Measurements from ENCODE around the gene FBXO45.

The FBXO45 gene

GRCh38 chr3:196528639-196529233 is 39.7 kb upstream of the FBXO45 start:
- Histone ChIP-seq H3K79me2 (ENCODE audit: insufficient read depth, low read length) (no peaks in the 10 kb centered on the region), H3K36me3 (ENCODE audit: insufficient read depth, low read length) (no peaks in the 10 kb centered on the region), H3K4me3 (ENCODE audit: low read length, poor library complexity, severe bottlenecking) (peak overlapping the region; percentile 72), H3K4me1 (ENCODE audit: insufficient read depth, low read length, poor library complexity, severe bottlenecking) (peaks cover 7% of the 10 kb centered on the region), H3K27me3 (ENCODE audit: insufficient read depth, low read length, poor library complexity, severe bottlenecking) (no peaks in the 10 kb centered on the region), H3K9me3 (ENCODE audit: insufficient read depth, low read depth, low read length) (0 out of 2 replicates have a peak, but pooled peaks cover 6% of the 10 kb centered on the region), H3K9ac (ENCODE audit: low read depth, low read length, poor library complexity, severe bottlenecking) (peak overlapping the region; percentile 67), H3F3A (ENCODE audit: low read depth) (no peaks in the 10 kb centered on the region), H3K9me2 (replicated peaks; ENCODE audit: low read depth, low read length) (no peaks in the 10 kb centered on the region), H3K4me2 (ENCODE audit: low read depth, low read length, poor library complexity, severe bottlenecking) (peak overlapping the region; percentile 72), H4K20me1 (ENCODE audit: insufficient read depth, low read length, poor library complexity, severe bottlenecking) (no peaks in the 10 kb centered on the region), H2AFZ (ENCODE audit: low read length) (peak overlapping the region; percentile 96)
- no peak for TF ChIP-seq EZH2phosphoT487 (IDR thresholded peaks at IDR 0.05; ENCODE audit: borderline replicate concordance)
- TF ChIP-seq CTCF (conservative IDR thresholded peaks at IDR 0.05; ENCODE audit: low read length) = peak; percentile 74

GRCh38 chr3:196531418-196531817 is 37.0 kb upstream of the FBXO45 start:
- no peaks in the 10 kb centered on the region for H3F3A ChIP-seq (ENCODE audit: low read depth)
- no peaks in the 10 kb centered on the region for H3K27me3 ChIP-seq (ENCODE audit: insufficient read depth, low read length, poor library complexity, severe bottlenecking)
- H4K20me1 ChIP-seq (ENCODE audit: insufficient read depth, low read length, poor library complexity, severe bottlenecking) = no peaks in the 10 kb centered on the region
- H2AFZ ChIP-seq (ENCODE audit: low read length) = no peak overlapping the region
- peaks cover 7% of the 10 kb centered on the region for H3K4me1 ChIP-seq (ENCODE audit: insufficient read depth, low read length, poor library complexity, severe bottlenecking)
- 0 out of 2 replicates have a peak, but pooled peaks cover 6% of the 10 kb centered on the region for H3K9me3 ChIP-seq (ENCODE audit: insufficient read depth, low read depth, low read length)
- no peaks in the 10 kb centered on the region for H3K79me2 ChIP-seq (ENCODE audit: insufficient read depth, low read length)
- no peaks in the 10 kb centered on the region for H3K36me3 ChIP-seq (ENCODE audit: insufficient read depth, low read length)
- TF ChIP-seq CTCF (conservative IDR thresholded peaks at IDR 0.05; ENCODE audit: low read length) = no peak
- TF ChIP-seq EZH2phosphoT487 (IDR thresholded peaks at IDR 0.05; ENCODE audit: borderline replicate concordance) = no peak
- H3K9ac ChIP-seq (ENCODE audit: low read depth, low read length, poor library complexity, severe bottlenecking) = no peak overlapping the region
- no peak overlapping the region for H3K4me2 ChIP-seq (ENCODE audit: low read depth, low read length, poor library complexity, severe bottlenecking)
- H3K9me2 ChIP-seq (replicated peaks; ENCODE audit: low read depth, low read length) = no peaks in the 10 kb centered on the region
- no peak overlapping the region for H3K4me3 ChIP-seq (ENCODE audit: low read length, poor library complexity, severe bottlenecking)

GRCh38 chr3:196533260-196533681 is 35.2 kb upstream of the FBXO45 start:
- H4K20me1 ChIP-seq (ENCODE audit: insufficient read depth, low read length, poor library complexity, severe bottlenecking) = no peaks in the 10 kb centered on the region
- no peak overlapping the region for H3K4me2 ChIP-seq (ENCODE audit: low read depth, low read length, poor library complexity, severe bottlenecking)
- H2AFZ ChIP-seq (ENCODE audit: low read length) = no peak overlapping the region
- no peak for TF ChIP-seq EZH2phosphoT487 (IDR thresholded peaks at IDR 0.05; ENCODE audit: borderline replicate concordance)
- no peak for TF ChIP-seq CTCF (conservative IDR thresholded peaks at IDR 0.05; ENCODE audit: low read length)
- H3K27me3 ChIP-seq (ENCODE audit: insufficient read depth, low read length, poor library complexity, severe bottlenecking) = no peaks in the 10 kb centered on the region
- H3K4me1 ChIP-seq (ENCODE audit: insufficient read depth, low read length, poor library complexity, severe bottlenecking) = peaks cover 3% of the 10 kb centered on the region
- no peak overlapping the region for H3K9ac ChIP-seq (ENCODE audit: low read depth, low read length, poor library complexity, severe bottlenecking)
- no peaks in the 10 kb centered on the region for H3K79me2 ChIP-seq (ENCODE audit: insufficient read depth, low read length)
- H3K9me3 ChIP-seq (ENCODE audit: insufficient read depth, low read depth, low read length) = 0 out of 2 replicates have a peak, but pooled peaks cover 6% of the 10 kb centered on the region
- H3K9me2 ChIP-seq (replicated peaks; ENCODE audit: low read depth, low read length) = no peaks in the 10 kb centered on the region
- no peak overlapping the region for H3K4me3 ChIP-seq (ENCODE audit: low read length, poor library complexity, severe bottlenecking)
- H3K36me3 ChIP-seq (ENCODE audit: insufficient read depth, low read length) = no peaks in the 10 kb centered on the region
- H3F3A ChIP-seq (ENCODE audit: low read depth) = no peaks in the 10 kb centered on the region
